Activated CD4-positive, alpha-beta memory T cell treated with anti-CD3 and anti-CD28 coated beads for 36 hours (primary cell): ENCODE data around the gene FGF3. TPM values are rescaled to one million over a fixed set of nuclear protein-coding genes. Genes with fewer than 3 reads are reported as not detected.

Experiments
- CTCF ChIA-PET: fragments of 350-600 bp; sonication (Branson Sonifier 250); formaldehyde crosslinking; loops from one replicate; lab custom pipeline; 2021; ENCODE audit warnings: antibody characterized with exemption, inconsistent platforms; lab: Charles Lee
- POLR2A ChIA-PET: fragments of 350-600 bp; sonication (Branson Sonifier 250); formaldehyde crosslinking; loops from one replicate; lab custom pipeline; 2021; ENCODE audit warnings: antibody characterized with exemption; lab: Charles Lee
- DNase-seq: peaks from one replicate; pipeline ENCODE4 v3.0.0-alpha.2; 2020
- H3K27ac Mint-ChIP-seq: one replicate; pipeline ENCODE4 v1.8.0; 2021; ENCODE audit warnings: mixed read lengths
- H3K27me3 Mint-ChIP-seq: one replicate; pipeline ENCODE4 v1.8.0; 2021; ENCODE audit warnings: mixed read lengths
- H3K36me3 Mint-ChIP-seq: one replicate; pipeline ENCODE4 v1.8.0; 2021; ENCODE audit warnings: mixed read lengths
- H3K4me1 Mint-ChIP-seq: one replicate; pipeline ENCODE4 v1.8.0; 2021; ENCODE audit warnings: low read depth, mixed read lengths
- H3K4me3 Mint-ChIP-seq: one replicate; pipeline ENCODE4 v1.8.0; 2021; ENCODE audit warnings: mild to moderate bottlenecking, mixed read lengths
- H3K9me3 Mint-ChIP-seq: one replicate; pipeline ENCODE4 v1.8.0; 2021; ENCODE audit warnings: mixed read lengths
- intact Hi-C: fragments of 100-400 bp; cut with micrococcal nuclease; formaldehyde crosslinking; loops from one replicate; pipeline ENCODE4 v1.15.1; 2023
- total RNA-seq, 2 experiments: library from RNA; stranded (reverse); gene quantifications; one replicate each; pipeline ENCODE4 v1.2.3, GENCODE V29; 2021

The FGF3 gene
- total RNA-seq, 2 experiments from 2014 or later, result not detected

DNA sequence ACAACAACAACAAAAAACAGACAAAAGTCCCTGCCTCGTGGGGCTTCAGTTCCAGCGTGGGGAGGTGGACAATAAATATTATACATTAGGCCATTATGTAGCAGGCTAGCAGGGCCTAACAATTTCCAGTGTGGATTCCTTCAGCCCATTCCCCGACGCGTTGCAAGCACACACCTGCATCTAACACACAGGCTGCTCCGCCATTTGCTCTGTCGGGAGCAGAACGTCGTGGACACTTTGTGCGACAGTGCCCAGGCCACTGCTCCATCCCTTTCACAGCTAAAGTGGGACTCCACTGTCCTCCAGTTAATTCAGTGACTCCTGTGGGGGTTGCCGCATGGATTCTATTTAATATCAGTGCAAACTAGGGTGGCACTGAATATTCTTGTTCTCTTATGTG, 10.9 kb upstream of the FGF3 start:
- ChIA-PET CTCF (no interaction called here), POLR2A (no interaction called here)
- H3K27ac Mint-ChIP-seq, result no peak overlapping the region
- no peaks in the 10 kb centered on the region for H3K4me1 Mint-ChIP-seq
- intact Hi-C loops, result no loop called here
- peaks cover 19% of the 10 kb centered on the region for H3K27me3 Mint-ChIP-seq
- H3K4me3 Mint-ChIP-seq, result no peak overlapping the region
- no peaks in the 10 kb centered on the region for H3K36me3 Mint-ChIP-seq
- H3K9me3 Mint-ChIP-seq, result no peaks in the 10 kb centered on the region
- no peak for DNase-seq

DNA sequence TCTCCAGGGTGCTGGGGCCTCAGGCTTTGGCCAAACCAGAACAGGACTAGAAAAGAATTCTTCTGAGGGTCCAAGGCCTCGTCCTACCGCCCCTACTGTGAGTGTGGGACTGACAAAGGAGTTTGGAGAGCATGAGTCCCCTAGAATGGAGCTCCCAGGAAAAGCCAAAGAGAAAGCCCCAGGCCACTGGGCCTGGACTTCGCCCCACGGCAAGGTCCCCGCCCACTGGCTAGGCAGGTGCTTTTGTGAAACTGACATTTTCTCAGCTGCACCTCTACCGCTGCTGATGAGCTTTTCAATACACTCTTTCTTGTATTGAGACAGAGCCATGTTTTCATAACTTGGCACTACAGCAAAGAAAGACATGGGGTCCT, 9.7 kb upstream of the FGF3 start:
- Mint-ChIP-seq H3K27me3 (peaks cover 14% of the 10 kb centered on the region), H3K36me3 (no peaks in the 10 kb centered on the region), H3K9me3 (no peaks in the 10 kb centered on the region), H3K27ac (no peak overlapping the region), H3K4me1 (no peaks in the 10 kb centered on the region), H3K4me3 (no peak overlapping the region)
- ChIA-PET CTCF (no interaction called here), POLR2A (no interaction called here)
- DNase-seq, result no peak
- intact Hi-C loops, result no loop called here

DNA sequence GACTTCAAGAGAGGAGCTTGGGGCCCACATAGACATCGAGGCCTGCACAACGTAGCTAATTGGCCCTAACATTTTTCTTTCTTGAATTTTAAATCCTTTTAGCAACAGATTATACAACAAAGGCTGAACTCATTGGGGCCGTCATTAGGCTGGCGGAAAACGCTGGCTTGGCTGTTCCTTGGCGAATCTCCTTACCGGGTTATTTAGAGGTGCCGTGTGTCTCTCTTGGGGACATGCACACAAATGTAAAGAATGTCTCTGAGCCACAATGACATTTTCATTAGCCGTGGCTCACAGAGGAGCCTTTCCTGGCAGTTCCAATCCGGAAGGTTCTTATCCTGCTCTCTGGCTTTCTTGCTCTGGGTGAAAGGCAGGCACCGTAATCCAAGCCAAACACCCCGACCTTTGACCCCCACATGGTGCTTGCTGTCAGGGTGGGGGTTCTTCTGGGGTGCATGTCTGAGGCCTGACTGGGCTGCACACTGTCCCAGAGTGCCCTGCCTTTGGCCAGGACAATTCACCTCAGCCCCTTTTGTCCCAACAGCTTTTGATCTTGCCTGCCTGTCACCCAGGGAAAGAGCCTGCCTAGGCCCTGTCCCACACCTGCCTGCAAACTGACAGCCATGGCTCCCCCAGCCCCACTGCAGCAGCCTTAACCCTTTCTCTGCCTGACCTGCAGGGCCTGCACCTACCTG, 9.2 kb upstream of the FGF3 start:
- CTCF ChIA-PET, result no interaction called here
- Mint-ChIP-seq H3K27ac (no peak overlapping the region), H3K27me3 (peaks cover 15% of the 10 kb centered on the region), H3K4me1 (no peaks in the 10 kb centered on the region), H3K4me3 (no peak overlapping the region), H3K9me3 (no peaks in the 10 kb centered on the region), H3K36me3 (no peaks in the 10 kb centered on the region)
- intact Hi-C loops, result no loop called here
- no peak for DNase-seq
- POLR2A ChIA-PET, result no interaction called here

DNA sequence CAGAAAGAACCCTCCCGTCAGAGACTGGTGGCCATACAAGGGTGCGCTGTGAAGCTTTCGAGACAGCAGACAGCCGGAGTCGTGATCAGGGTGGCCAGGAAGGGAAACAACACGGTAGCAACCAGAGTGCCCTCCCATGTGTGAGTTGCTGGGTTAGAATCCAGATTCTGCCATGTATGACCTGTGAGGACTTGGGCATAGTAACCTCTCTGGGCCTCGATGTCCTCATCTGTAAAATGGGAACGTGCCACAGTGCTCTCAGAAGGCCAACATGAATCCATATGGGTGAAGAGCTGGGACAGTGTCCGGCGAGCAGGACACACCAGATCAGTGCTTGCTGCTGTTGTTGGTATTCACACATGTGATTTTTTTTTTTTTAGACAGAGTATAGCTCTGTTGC, 7.6 kb upstream of the FGF3 start:
- no peak for DNase-seq
- H3K36me3 Mint-ChIP-seq, result no peaks in the 10 kb centered on the region
- peaks cover 11% of the 10 kb centered on the region for H3K27me3 Mint-ChIP-seq
- no peaks in the 10 kb centered on the region for H3K4me1 Mint-ChIP-seq
- H3K27ac Mint-ChIP-seq, result no peak overlapping the region
- H3K4me3 Mint-ChIP-seq, result no peak overlapping the region
- POLR2A ChIA-PET, result no interaction called here
- H3K9me3 Mint-ChIP-seq, result no peaks in the 10 kb centered on the region
- CTCF ChIA-PET, result no interaction called here
- intact Hi-C loops, result no loop called here

DNA sequence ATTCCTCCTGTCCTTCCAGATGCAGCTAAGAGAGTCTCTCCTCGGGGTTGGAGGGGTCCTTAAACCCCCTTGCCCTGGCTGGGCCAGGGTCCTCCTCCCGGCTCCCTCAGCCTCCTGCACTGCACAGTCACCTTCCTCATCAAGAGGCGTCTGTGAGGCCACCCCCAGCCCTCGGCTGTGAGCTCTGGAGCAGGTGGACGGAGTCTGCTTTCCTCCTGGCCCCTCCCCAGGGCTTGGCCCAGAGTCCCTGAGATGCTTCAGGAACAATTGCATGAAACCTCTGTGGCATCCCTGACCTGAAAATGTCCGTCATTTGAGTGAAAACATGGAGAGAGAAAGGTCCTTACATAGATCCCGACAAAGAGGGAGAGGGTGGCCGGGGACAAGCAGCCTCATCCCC, 6.7 kb upstream of the FGF3 start:
- CTCF ChIA-PET, result no interaction called here
- H3K4me1 Mint-ChIP-seq, result no peaks in the 10 kb centered on the region

DNA sequence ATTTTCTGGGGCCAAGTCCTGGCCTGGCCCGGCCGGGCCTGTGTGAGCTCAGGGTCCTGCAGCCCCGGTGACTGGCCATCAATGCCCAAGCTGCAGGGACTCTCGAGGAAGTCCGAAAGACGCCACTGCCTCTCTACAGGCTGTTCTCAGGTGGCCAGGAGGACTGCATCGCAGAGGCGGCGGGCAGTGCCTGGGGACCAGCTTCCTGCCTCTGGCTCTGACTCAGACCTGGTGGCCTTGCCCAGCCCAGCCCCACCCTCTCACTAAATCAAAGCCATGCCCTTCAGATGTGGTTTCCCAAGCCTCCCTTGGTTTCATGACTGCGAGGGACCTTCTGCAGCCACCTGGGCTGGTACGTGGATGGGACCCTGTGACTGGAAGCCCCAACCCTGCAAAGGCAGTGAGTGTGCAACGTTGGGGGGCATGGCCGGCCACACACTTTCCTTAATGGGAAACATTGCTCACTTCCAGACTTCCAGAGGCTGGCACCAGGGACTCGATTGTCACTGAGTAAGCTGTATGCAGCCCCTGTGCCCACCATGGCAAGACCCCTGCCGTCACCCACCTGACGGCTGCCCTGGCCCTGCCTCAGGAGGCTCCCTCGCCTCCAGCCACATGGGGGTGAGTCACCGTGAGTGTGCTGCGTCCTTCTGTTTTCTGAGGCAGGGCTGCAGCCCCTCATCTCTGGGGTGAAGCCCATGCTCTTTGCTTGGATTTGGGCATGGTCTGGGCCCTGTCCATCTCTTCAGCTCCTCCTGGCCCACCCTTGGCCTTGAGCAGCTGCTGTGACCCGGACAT, 6.0 kb upstream of the FGF3 start:
- CTCF ChIA-PET, result no interaction called here
- POLR2A ChIA-PET, result no interaction called here
- Mint-ChIP-seq H3K4me3 (no peak overlapping the region), H3K36me3 (no peaks in the 10 kb centered on the region), H3K27me3 (peaks cover 18% of the 10 kb centered on the region), H3K9me3 (no peaks in the 10 kb centered on the region), H3K27ac (no peak overlapping the region), H3K4me1 (no peaks in the 10 kb centered on the region)
- DNase-seq, result no peak
- intact Hi-C loops, result no loop called here

More for the DNA sequence above, 6.7 kb upstream of the FGF3 start:
- Mint-ChIP-seq H3K36me3 (no peaks in the 10 kb centered on the region), H3K4me3 (no peak overlapping the region), H3K9me3 (no peaks in the 10 kb centered on the region), H3K27me3 (peaks cover 11% of the 10 kb centered on the region), H3K27ac (no peak overlapping the region)
- intact Hi-C loops, result no loop called here
- DNase-seq, result no peak
- POLR2A ChIA-PET, result no interaction called here

DNA sequence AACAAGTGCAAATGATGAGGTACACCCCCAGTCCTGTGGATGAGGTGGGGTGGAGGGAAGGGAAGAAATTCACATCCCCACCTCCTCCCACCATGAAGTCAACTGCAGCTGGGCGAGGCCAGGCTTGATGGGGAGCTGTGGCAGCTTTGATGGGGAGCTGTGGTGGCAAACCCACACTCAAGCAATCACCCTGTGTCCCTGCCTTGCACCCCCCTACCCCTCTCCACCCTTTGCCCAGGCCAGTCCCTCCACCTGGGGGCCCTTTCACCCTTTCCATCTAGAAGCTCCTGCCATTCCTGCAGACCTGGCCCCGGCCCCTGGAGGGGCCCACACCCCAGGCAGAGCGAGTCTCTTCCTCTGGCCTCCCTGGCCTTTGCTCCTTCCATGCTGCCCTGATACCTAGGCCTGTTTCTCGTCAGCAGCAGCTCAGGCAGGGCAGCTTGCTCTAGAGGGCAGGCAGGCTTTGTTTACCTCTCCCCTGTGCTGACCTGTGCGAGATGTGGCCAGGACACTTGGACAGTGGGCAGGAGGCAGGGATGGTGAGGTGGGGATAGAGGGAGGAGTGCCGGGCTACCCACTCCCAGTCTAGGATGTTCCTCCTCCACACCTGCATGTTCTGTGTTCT, 4.5 kb upstream of the FGF3 start:
- H3K36me3 Mint-ChIP-seq, result no peaks in the 10 kb centered on the region
- H3K27me3 Mint-ChIP-seq, result peaks cover 27% of the 10 kb centered on the region
- H3K4me3 Mint-ChIP-seq, result no peak overlapping the region
- no peak for DNase-seq
- H3K4me1 Mint-ChIP-seq, result no peaks in the 10 kb centered on the region
- POLR2A ChIA-PET, result no interaction called here
- H3K9me3 Mint-ChIP-seq, result no peaks in the 10 kb centered on the region
- CTCF ChIA-PET, result no interaction called here
- intact Hi-C loops, result no loop called here
- H3K27ac Mint-ChIP-seq, result no peak overlapping the region

DNA sequence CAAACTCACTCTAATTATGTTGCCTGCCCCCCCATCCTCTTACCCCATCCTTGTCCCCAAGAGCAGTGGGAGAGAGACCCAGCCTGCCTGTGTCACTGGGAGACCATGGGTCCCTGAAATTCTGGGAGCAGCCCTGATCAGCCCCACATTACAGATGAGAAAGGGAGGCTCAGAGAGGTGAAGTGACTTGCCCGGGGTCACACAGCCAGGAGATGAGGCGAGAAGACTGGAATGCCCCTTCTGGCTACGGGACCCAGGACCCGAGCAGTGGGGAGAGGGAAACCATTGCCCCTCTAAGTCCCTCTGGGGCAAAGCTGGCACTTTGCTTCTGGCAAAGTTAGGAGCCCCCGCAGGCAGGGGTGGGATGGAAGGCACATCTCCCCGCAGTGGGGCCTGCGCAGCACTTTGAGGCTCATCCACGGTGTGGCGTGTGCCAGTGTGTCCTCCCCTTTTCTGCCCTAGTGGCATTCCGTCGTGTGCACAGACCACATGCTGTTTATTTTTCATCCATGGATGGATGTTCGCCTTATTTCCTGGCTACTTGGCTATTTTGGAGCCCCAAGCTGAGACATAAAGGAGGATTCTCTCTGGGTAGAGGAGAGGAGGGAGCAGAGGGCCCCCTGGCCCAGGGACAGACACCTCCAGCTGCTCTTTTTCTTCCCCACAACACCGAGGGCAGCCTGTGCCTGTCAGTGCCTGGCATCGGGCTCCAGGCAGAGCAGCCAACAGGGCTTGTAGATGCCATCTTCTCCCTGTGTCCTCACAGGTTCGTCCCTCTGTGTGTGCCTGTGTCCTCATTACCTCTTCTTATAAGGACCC, 3.7 kb upstream of the FGF3 start:
- H3K4me3 Mint-ChIP-seq, result no peak overlapping the region
- H3K4me1 Mint-ChIP-seq, result no peaks in the 10 kb centered on the region
- no peaks in the 10 kb centered on the region for H3K36me3 Mint-ChIP-seq
- DNase-seq, result no peak
- no peaks in the 10 kb centered on the region for H3K9me3 Mint-ChIP-seq
- CTCF ChIA-PET, result no interaction called here
- POLR2A ChIA-PET, result no interaction called here
- intact Hi-C loops, result no loop called here
- H3K27me3 Mint-ChIP-seq, result peaks cover 27% of the 10 kb centered on the region
- H3K27ac Mint-ChIP-seq, result no peak overlapping the region

DNA sequence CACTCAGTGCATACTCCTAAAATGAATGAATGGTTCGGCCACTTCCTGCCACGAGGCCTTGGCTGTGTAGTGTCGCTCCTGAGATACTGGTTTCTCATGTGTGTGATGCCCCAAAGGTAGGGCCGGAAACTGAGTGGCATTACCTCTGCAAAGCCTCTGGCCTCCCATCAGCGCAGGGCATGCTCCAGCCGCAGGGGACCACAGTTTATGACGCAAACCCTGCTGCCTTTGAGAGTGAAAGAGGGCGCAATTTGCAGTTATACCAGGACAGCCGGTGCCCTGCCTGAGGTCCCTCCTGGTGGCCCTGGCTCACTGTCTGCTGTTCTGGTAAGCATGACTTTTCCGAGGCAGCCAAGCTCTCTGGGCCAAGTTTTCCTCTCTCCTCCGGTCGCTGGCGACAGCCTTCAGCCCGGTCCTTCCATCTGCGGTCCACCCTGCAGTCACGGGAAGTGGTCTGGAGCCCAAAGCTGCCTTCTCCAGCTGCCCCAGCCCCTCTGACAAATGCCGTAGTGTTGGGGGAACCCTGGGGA, 2.4 kb upstream of the FGF3 start:
- H3K27ac Mint-ChIP-seq, result no peak overlapping the region
- no peak for DNase-seq
- H3K4me3 Mint-ChIP-seq, result no peak overlapping the region
- no peaks in the 10 kb centered on the region for H3K36me3 Mint-ChIP-seq
- ChIA-PET POLR2A (interaction anchor here (0.6 kb wide), 1 partner anchor 179 kb away, joined by 3 read pairs; no protein-coding TSS in a partner anchor), CTCF (no interaction called here)
- intact Hi-C loops, result no loop called here
- H3K27me3 Mint-ChIP-seq, result peaks cover 30% of the 10 kb centered on the region
- H3K9me3 Mint-ChIP-seq, result no peaks in the 10 kb centered on the region
- H3K4me1 Mint-ChIP-seq, result no peaks in the 10 kb centered on the region

DNA sequence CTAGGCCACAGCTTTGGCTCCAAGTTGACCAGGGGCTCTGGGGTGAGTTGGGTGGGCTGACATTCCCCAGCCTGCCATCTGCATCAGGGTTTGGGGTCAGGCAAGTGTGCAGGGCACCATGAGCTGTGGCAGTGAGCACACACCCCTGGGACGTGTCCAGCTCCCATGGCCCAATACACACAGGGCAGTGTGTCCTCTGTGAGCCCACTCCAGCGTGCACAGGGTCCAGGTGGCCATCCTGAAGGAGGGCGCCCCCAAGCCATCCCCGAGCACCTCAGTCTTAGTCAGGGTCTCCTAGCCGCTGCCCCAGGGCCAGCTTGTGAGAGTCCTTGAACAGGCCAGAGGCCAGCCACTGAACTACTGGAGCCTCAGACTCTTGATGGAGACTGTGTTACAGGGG, 1.2 kb upstream of the FGF3 start:
- DNase-seq, result no peak
- Mint-ChIP-seq H3K27ac (no peak overlapping the region), H3K36me3 (no peaks in the 10 kb centered on the region), H3K9me3 (no peaks in the 10 kb centered on the region), H3K27me3 (peaks cover 39% of the 10 kb centered on the region), H3K4me3 (no peak overlapping the region), H3K4me1 (no peaks in the 10 kb centered on the region)
- POLR2A ChIA-PET, result no interaction called here
- intact Hi-C loops, result no loop called here
- CTCF ChIA-PET, result no interaction called here

DNA sequence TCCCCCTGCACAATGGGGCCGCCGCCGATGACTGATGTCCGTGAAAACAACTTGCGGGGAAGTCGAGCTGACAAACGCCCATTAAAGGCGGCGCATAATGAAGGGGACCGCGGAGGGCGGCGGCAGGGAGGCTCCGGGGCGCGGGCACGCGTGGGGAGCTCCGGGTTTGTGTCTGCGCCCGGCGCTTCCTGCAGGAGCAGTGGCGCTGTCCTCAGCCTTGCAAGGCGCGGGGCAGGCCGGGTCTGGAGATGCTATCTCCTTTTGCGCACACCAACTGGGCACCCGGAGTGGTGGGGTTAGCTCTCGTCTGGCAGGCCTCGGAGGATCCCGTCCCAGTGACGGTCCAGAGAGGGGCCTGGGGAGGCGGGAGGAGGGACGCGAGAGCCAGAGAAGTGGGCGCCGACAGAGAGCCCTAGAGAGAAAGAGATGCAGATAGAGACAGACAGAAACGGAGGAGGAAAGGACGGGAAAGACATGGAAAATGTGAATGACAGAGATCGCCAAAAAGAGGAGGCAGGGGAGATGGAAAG, 390 bp upstream of the FGF3 start:
- Mint-ChIP-seq H3K27me3 (peaks cover 41% of the 10 kb centered on the region), H3K4me3 (no peak overlapping the region), H3K27ac (no peak overlapping the region), H3K9me3 (no peaks in the 10 kb centered on the region), H3K36me3 (no peaks in the 10 kb centered on the region), H3K4me1 (no peaks in the 10 kb centered on the region)
- DNase-seq, result no peak
- POLR2A ChIA-PET, result no interaction called here
- CTCF ChIA-PET, result no interaction called here
- intact Hi-C loops, result loop anchor here (10.0 kb wide), 1 partner anchor 115 kb away; the partner anchor contains the start of gene FGF19
